HepG2 (cell line): Measurements from ENCODE around the gene TBC1D1. TPM values are rescaled to one million over a fixed set of nuclear protein-coding genes. Genes with fewer than 3 reads are reported as not detected.

Experiments
- ATRX ChIP-seq: sonication (generic); formaldehyde crosslinking; IDR thresholded peaks from 2 replicates; pipeline ENCODE4 v1.4.0; 2020; ENCODE audit warnings: missing genetic modification reagents, borderline replicate concordance
- ESRRA ChIP-seq: sonication (generic); formaldehyde crosslinking; IDR thresholded peaks from 2 replicates; pipeline ENCODE4 v1.5.1; 2020; ENCODE audit warnings: mild to moderate bottlenecking, low read depth, missing genetic modification reagents
- HMG20A ChIP-seq: IDR thresholded peaks from 2 replicates; pipeline ENCODE4 v1.6.1; 2016; ENCODE audit warnings: borderline replicate concordance
- HNRNPK ChIP-seq: fragments of 200-400 bp; formaldehyde crosslinking; IDR thresholded peaks from 2 replicates; pipeline ENCODE4 v1.6.1; 2018; ENCODE audit warnings: low read length, low read depth, moderate library complexity, mild to moderate bottlenecking; ENCODE audit not compliant: poor library complexity, severe bottlenecking
- KDM3A ChIP-seq: IDR thresholded peaks from 2 replicates; pipeline ENCODE4 v1.6.1; 2018; ENCODE audit warnings: low read depth, missing compliant biosample characterization
- KLF15 ChIP-seq: sonication (generic); formaldehyde crosslinking; IDR thresholded peaks from 2 replicates; pipeline ENCODE4 v1.8.1; 2023; ENCODE audit warnings: borderline replicate concordance, mild to moderate bottlenecking, inconsistent platforms, missing genetic modification reagents, mixed read lengths
- MTF1 ChIP-seq: sonication (generic); formaldehyde crosslinking; IDR thresholded peaks from 2 replicates; pipeline ENCODE4 v1.5.0; 2020; ENCODE audit warnings: missing genetic modification reagents
- MXD1 ChIP-seq: sonication (generic); formaldehyde crosslinking; IDR thresholded peaks from 2 replicates; pipeline ENCODE4 v1.4.0; 2020; ENCODE audit warnings: mild to moderate bottlenecking, missing genetic modification reagents
- MYPOP ChIP-seq: sonication (generic); formaldehyde crosslinking; IDR thresholded peaks from 2 replicates; pipeline ENCODE4 v1.8.1; 2023; ENCODE audit warnings: mild to moderate bottlenecking, moderate library complexity, missing genetic modification reagents
- NCOA1 ChIP-seq: sonication (generic); formaldehyde crosslinking; IDR thresholded peaks from 2 replicates; pipeline ENCODE4 v1.9.0; 2021; ENCODE audit warnings: missing genetic modification reagents
- NCOR1 ChIP-seq: fragments of 200-600 bp; sonication (generic); IDR thresholded peaks from 2 replicates; pipeline ENCODE4 v1.7.0; 2017; ENCODE audit warnings: antibody characterized with exemption, low read length, borderline replicate concordance
- NFAT5 ChIP-seq: sonication (generic); formaldehyde crosslinking; IDR thresholded peaks from 2 replicates; pipeline ENCODE4 v1.4.0; 2020; ENCODE audit warnings: missing genetic modification reagents
- ONECUT2 ChIP-seq: sonication (generic); formaldehyde crosslinking; IDR thresholded peaks from 2 replicates; pipeline ENCODE4 v1.4.0; 2020; ENCODE audit warnings: missing genetic modification reagents
- PBX3 ChIP-seq: sonication (generic); formaldehyde crosslinking; IDR thresholded peaks from 2 replicates; pipeline ENCODE4 v1.8.1; 2023; ENCODE audit warnings: missing genetic modification reagents, inconsistent platforms, borderline replicate concordance
- RAD21 ChIP-seq: fragments of 450-650 bp; formaldehyde crosslinking; IDR thresholded peaks from 2 replicates; pipeline ENCODE4 v1.5.0; 2020; ENCODE audit warnings: mild to moderate bottlenecking
- RAD51 ChIP-seq: fragments of 450-650 bp; IDR thresholded peaks from 2 replicates; pipeline ENCODE4 v1.6.1; 2016; ENCODE audit warnings: borderline replicate concordance
- REL ChIP-seq: sonication (generic); formaldehyde crosslinking; conservative IDR thresholded peaks from 2 replicates; pipeline ENCODE4 v1.8.0; 2022; ENCODE audit warnings: mild to moderate bottlenecking, missing genetic modification reagents, moderate library complexity
- TCF12 ChIP-seq, 2 experiments: fragments of 450-650 bp in 1 of 2; sonication (generic) in 1 of 2; formaldehyde crosslinking in 1 of 2; IDR thresholded peaks; 2 replicates each; pipeline versions ENCODE4 v1.6.1 to v1.8.0; 2017 to 2022; ENCODE audit warnings: antibody characterized with exemption in 1 of 2, mild to moderate bottlenecking in 1 of 2, missing genetic modification reagents in 1 of 2, moderate library complexity in 1 of 2
- ZNF275 ChIP-seq: sonication (generic); formaldehyde crosslinking; IDR thresholded peaks from 2 replicates; pipeline ENCODE4 v1.8.0; 2022; ENCODE audit warnings: missing genetic modification reagents, mild to moderate bottlenecking, inconsistent platforms, borderline replicate concordance
- ZNF326 ChIP-seq: sonication (generic); formaldehyde crosslinking; IDR thresholded peaks from 2 replicates; pipeline ENCODE4 v1.4.0; 2020; ENCODE audit warnings: missing genetic modification reagents, borderline replicate concordance
- ZNF552 ChIP-seq: sonication (generic); formaldehyde crosslinking; IDR thresholded peaks from 2 replicates; pipeline ENCODE4 v1.9.0; 2022; ENCODE audit warnings: missing genetic modification reagents, mild to moderate bottlenecking, borderline replicate concordance
- ZSCAN25 ChIP-seq: sonication (generic); formaldehyde crosslinking; IDR thresholded peaks from 2 replicates; pipeline ENCODE4 v1.8.0; 2022; ENCODE audit warnings: mild to moderate bottlenecking, missing genetic modification reagents
- polyA plus RNA-seq, 8 experiments: library from polyadenylated mRNA; depleted of rRNA in 3 of 8; stranded (reverse) in 7 of 8; unstranded in 1 of 8; fragments of >200 nt; fragmentation: Illumina TruSeq in 4 of 8; extraction: Trizol in 4 of 8; gene quantifications; 2 replicates each; pipeline versions ENCODE4 v1.2.1 to v1.2.3, GENCODE V29; 2011 to 2016; ENCODE audit warnings: low read depth in 4 of 8, missing spikeins in 1 of 8, mixed read lengths in 1 of 8; ENCODE audit not compliant: insufficient read depth in 1 of 8
- total RNA-seq, 5 experiments: library from RNA; depleted of rRNA; stranded (reverse); fragments of >200 nt; fragmentation: Illumina TruSeq; extraction: Trizol; gene quantifications; 2 replicates each; pipeline ENCODE4 v1.2.3, GENCODE V29; 2016; ENCODE audit warnings: low read depth in 1 of 5

Gene TBC1D1
- total and polyA plus RNA-seq, 2 of the 13 experiments (the other 11 are each of a cell fraction or from before 2014, with no cell fraction given), result 37.3 to 62.8 TPM

- TF ChIP-seq HNRNPK, result peak; percentile 97
- TF ChIP-seq MTF1 (CRISPR knock-in tag), result no peak
- no peak for TF ChIP-seq RAD21 (CRISPR knock-in tag)
- TF ChIP-seq NFAT5, result no peak
- TF ChIP-seq ATRX (CRISPR knock-in tag), result no peak
- no peak for TF ChIP-seq KLF15 (CRISPR knock-in tag)
- TF ChIP-seq PBX3 (CRISPR knock-in tag), result no peak
- no peak for TF ChIP-seq HMG20A (CRISPR knock-in tag)
- TF ChIP-seq RAD51, result no peak
- no peak for TF ChIP-seq KDM3A (CRISPR knock-in tag)
- TF ChIP-seq ESRRA (CRISPR knock-in tag), result no peak
- no peak for TF ChIP-seq ZNF326
- no peak for TF ChIP-seq NCOA1 (CRISPR knock-in tag)
- TF ChIP-seq MXD1 (CRISPR knock-in tag), result no peak
- TF ChIP-seq REL, result no peak
- no peak for TF ChIP-seq MYPOP (CRISPR knock-in tag)
- no peak for TF ChIP-seq TCF12 (IDR thresholded peaks at IDR 0.05)
- TF ChIP-seq TCF12 (CRISPR knock-in tag; IDR thresholded peaks at IDR 0.05), result no peak
- no peak for TF ChIP-seq ZNF275 (CRISPR knock-in tag)
- no peak for TF ChIP-seq ONECUT2
- peak; percentile 94 for TF ChIP-seq ZSCAN25 (CRISPR knock-in tag)
- no peak for TF ChIP-seq NCOR1
- no peak for TF ChIP-seq ZNF552 (CRISPR knock-in tag)
Measured at GRCh38 chr4:37976991-37977470, 86.1 kb downstream of the TBC1D1 start (continued).
